HG03066 (cell line): ENCODE results near the gene KLF17.
"Not testable (repeated sequence)": the region's sequence is repeated elsewhere in the genome, so short reads cannot be mapped to it uniquely, and the experiment has no call there.

Experiments used
- ATAC-seq: cut with Tn5 transposase; IDR thresholded peaks from one replicate; pipeline ENCODE4 v1.9.1; 2021; ENCODE audit warnings: low read depth; ENCODE audit not compliant: unreplicated experiment

Gene KLF17

DNA sequence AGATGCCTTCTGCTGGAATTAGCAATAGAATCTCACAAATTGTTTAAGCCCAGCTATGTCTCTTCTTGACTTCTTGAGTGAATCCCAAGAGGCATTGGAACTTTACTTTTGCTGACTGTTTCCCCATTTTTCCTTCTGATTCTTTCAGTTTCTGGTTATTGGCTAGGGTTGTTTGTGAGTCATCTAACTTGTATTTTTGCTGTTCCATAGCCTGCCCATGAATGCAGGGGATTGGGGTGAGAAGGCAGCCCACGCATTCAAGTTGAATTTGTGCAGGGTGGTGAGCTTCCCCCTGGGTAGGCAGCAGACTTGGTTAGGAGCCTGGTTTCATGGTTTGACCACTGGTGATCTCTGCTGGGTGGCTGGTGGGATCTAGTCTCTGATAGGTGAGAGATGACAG, 10.4 kb upstream of the KLF17 start:
- ATAC-seq, result no peak

DNA sequence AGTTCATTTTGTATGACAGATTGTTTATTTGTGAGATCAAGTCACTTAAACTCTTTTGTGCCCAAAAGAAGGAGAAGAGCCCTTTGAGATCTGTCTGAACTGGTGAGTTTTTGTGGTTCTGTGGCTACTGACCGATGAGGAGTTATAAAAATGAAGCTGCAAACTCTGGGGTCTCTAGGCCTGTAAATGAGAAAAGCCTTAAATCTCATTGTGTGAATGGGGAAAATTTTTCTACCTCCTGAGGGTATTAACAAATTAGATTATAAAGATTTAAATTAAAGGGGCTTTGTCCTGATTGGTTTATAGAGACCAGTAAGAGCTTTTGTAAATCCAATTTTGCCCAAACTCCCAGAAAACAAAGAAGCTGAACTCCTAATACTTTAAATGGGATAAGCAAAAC, 9.7 kb upstream of the KLF17 start:
- ATAC-seq, result no peak

DNA sequence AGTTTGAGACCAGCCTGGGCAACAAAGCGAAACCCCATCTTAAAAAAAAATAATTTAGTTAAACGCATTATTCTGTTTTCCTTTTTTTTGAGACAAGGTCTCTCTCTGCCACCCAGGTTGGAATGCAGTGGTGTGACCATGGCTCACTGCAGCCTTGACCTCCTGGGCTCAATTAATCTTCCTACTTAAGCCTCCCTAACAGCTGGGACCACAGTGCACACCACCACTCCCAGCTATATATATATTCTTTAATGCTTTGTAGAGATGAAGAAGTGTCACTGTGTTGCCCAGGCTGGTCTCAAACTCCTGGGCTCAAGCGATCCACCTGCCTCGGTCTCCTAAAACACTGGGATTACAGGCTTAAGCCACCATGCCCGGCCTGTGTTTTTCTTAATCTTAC, 7.7 kb upstream of the KLF17 start:
- ATAC-seq, result no peak

DNA sequence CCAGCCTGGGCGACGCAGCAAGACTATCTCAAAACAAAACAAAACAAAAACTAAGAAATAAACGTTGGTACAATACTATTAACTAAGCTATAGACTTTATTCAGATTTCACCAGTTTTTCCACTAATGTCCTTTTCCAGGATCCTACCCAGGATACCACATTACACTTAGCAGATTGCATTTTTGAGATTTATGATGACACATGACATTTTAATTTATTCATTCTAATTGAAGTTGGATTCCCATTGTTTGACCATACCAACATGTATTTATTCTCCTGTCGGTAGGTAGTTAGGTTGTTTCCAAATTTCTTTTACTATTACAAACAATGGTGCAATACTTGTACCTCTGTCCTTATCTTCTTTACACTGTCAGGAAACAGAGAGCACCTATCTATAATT, 6.8 kb upstream of the KLF17 start:
- no peak for ATAC-seq

DNA sequence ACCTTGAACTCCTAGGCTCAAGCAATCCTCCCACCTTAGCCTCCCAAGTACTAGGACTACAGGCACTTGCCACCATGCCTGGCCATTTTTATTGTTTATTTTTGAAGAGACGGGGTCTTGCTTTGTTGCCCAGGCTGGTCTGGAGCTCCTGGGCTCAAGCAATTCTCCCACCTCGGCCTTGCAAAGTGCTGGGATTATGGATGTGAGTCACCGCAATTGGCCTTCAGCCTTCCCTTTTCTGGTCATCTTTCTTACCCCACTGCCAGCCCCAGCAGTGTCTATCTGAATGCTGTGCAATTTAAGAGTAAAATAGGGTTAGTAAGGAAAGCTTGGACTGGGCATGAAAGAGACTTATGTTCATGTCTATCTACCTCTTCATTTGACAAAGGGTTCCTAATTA, 6.1 kb upstream of the KLF17 start:
- no peak for ATAC-seq

DNA sequence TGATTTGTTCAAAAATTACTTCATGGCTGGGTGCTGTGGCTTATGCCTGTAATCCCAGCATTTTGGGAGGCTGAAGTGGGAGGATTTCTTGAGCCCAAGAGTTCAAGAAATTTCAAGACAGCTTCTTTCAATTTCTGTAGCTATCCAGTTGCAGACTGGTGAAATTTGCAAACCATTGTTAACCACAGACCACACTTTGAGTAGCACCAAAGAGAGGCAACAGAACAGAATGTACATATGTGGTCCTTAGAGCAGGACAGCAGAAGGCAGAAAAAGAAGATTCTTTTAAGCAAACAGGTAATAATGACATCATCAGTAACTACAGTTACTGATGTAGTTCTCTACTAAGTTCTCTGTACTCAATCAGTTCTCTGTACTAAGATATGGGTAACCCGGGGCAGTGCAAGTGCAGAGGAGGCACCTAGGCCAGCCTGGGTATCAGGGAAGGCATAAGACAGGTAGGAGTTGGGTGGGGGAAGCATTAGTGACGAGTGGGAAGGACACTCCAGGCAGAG, 5.5 kb upstream of the KLF17 start:
- no peak for ATAC-seq

DNA sequence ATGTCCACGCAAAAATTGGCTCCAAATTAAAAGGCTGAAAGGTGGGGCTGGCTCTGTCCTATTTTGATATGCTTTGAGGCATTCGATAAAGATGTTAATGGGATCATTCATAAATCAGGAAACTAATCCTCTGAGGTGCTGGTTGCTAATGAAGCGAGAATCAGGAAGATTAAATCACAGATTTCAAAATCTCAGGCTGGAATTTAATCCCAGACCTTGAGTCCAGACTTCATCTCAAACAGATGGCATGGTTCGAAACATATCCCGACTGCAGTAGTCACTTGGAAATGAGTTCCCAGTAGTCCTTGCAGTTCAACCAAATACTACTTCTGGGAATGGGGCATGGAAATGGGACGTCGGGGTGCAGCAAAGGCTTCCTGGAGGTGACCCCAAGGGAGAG, 4.5 kb upstream of the KLF17 start:
- ATAC-seq, result no peak

DNA sequence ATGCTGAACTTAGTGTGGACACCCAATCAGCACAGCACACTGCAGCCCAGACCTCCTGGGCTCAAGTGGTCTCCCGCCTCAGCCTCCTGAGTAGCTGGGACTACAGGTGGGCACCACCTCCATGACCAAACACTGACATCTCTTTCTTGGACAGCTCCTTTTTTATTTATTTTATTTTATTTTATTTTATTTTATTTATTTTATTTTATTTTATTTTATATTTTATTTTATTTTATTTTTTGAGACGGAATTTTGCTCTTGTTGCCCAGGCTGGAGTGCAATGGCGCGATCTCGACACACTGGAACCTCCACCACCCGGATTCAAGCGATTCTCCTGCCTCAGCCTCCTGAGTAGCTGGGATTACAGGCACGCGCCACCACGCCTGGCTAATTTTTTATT, 1.3 kb upstream of the KLF17 start:
- not testable (repeated sequence) for ATAC-seq

DNA sequence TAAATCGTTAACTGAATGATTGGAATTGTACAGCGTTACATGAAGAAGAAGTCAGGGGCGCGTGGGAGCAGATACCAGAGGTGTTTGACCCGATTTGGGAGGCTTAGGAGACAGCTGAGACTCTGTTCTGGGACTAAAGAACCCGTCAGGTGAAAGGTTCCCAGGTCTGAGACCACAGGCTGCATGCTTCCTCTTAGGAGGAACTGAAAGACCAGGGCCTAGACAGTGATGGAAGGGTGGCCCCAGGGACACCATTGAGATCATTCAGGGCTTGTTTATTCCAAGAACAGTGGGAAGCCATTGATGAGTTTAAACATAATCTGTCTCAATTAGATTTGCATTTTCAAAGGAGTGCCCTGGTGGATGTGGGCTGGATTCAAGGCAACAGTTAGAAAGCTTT, 904 bp downstream of the KLF17 start:
- ATAC-seq, result no peak

DNA sequence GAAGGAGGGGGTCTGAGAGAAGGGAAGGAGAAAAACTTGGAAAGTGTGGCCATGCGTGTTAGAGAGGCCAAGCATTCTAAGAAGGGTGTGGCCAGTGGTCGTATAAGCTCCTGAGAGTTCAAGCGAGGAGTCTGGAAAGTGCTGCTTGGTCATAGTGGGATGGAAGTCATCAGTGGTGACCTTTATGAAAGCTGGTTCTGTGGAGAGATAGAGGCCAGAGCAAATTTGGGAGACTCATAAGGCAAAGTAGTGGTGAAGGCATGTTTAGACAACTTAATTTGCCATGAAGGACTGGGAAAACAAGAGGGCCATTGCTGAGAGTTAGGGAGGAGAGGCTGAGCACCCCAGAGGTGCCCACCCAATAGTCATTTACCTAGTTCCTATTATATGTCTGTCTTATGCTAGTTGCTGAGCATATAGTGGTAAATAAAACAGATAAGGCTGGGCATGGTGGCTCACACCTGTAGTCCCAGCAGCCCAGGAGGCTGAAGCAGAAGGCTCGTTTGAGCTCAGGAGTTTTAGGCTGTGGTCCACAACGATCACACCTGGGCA, 1.9 kb downstream of the KLF17 start:
- ATAC-seq, result no peak

DNA sequence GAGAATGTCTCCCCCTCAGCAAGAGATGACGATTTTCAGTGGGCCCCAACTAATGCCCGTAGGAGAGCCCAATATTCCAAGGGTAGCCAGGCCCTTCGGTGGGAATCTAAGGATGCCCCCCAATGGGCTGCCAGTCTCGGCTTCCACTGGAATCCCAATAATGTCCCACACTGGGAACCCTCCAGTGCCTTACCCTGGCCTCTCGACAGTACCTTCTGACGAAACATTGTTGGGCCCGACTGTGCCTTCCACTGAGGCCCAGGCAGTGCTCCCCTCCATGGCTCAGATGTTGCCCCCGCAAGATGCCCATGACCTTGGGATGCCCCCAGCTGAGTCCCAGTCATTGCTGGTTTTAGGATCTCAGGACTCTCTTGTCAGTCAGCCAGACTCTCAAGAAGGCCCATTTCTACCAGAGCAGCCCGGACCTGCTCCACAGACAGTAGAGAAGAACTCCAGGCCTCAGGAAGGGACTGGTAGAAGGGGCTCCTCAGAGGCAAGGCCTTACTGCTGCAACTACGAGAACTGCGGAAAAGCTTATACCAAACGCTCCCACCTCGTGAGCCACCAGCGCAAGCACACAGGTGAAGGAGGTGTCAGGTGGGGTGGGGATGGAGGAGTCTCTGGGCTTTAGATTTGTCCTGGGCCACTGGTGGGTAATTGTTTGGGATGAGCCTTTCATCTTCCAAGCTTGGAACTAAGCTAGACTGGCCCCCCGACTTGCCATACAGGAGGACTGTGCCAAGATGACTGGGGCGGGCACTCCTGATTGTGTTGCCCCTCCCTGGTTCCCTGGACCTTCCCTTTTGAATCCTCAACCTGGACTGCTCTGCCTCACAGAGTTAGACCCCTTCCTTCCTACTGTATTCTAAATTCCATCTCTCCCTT, 11.2 kb downstream of the KLF17 start:
- no peak for ATAC-seq

DNA sequence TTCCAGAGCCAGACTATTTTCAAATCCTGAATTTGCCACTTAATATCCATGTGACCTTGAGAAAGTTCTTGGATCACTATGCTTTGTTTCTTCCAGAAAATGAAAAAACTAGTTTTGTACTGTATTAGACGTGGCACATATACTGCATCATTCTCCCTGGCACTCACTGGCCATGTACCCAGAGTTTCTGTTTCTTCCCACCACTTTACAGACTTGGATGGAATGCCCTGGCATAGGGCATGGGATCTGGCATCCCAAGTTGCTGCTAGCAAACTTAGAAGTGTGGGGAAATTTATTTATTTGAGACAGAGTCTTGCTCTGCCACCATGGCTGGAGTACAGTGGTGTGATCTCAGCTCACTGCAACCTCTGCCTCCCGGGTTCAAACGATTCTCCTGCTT, 12.8 kb downstream of the KLF17 start:
- no peak for ATAC-seq

DNA sequence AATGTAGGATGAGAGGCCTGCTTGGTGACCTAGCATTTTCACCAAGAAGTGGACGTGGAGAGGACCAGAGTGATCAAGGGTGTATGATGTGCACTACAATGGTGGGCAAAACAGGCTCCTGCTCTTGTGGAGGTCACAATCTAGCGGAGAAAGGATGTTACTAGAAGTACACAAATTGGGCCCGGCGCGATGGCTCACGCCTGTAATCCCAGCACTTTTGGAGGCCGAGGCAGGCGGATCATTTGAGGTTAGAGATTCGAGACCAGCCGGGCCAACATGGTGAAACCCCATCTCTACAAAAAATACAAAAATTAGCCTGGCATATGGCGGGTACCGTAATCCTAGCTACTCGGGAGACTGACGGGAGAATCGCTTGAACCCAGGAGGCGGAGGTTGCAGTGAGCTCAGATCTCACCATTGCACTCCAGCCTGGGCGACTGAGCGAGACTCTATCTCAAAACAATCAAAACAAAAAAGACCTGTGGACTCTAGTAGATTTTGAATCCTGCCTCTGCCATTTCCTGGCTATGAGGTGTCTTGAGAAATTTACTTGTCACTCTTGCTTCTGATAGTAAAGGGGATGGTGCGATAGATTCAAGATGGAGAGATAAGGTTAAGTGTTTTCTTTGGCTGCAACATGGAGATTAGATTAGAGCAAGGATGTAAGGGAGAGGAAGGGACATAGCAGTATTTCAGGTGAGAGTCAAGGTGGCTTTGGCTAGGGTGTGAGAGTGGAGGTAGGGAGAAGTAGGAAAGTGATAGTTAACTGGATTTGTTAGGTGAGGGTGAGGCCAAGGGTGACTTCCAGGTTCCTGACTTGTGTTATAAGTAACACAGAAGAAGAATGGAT, 15.7 kb downstream of the KLF17 start:
- no peak for ATAC-seq

DNA sequence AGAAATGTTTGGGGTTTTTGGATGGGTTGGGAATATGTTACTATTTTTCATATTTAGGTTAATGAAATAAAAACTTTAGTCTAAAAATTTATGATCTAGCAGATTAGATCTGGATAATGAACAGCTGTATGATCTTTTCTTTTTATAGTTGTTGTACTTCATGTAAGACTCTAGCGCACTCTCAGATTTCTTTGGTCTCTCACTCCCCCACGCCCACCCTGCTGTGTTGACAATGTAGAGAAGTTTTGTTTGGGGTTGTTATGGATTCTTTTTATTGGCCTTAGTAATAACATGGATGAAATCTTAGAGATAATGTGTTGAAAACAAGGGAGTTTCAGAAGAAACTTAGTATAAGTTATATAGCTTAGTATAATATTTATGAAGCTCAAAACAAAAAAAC, 17.3 kb downstream of the KLF17 start:
- ATAC-seq, result no peak

DNA sequence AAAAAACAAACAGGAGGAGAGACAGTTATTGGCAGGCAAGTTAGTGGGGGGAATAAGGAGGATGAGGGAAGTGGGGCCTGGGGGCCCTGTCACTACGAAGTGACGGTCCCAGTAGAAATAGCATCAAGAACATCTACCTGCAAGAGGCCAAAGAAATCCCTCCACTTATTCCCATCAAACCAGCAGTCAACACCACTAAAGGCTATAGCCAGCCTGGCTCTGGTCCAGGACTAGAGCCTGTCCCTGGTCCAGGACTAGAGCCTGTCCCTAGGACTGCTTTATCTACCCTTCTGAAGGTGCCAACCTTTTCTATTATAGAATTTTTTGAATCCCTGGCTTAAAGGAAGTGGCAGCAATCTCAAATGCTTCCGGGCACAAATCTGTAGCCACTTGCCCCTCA, 19.6 kb downstream of the KLF17 start:
- no peak for ATAC-seq

DNA sequence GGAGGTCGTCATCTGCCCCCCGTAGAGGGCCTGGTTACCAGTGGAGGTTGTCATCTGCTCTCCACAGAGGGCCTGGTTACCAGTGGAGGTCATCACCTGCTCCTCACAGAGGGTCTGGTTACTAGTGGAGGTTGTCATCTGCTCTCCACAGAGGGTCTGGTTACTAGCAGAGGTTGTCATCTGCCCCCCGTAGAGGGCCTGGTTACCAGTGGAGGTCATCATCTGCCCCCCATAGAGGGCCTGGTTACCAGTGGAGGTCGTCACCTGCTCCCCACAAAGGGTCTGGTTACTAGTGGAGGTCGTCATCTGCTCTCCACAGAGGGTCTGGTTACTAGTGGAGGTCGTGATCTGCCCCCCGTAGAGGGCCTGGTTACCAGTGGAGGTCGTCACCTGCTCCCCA, 20.9 kb downstream of the KLF17 start:
- not testable (repeated sequence) for ATAC-seq

DNA sequence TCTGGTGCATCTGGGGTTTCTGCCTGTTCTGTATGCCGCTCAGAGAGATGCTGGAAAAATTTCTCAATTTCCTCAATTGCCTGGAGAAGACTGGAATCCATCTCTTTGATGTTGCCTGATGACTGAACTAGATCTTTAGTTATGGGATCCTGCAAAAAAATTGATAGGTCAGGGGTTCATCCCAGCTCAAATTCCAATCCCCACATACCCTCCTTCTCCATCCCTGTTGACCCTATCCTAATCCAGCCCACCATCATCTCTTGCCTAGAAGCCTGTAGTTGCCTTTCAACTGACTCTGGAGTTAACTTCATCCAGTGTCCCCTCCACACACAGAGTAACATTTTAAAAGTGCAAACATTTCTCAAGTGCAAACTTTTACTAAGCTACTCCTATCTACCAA, 22.9 kb downstream of the KLF17 start, which contains the start of gene KLF18:
Gene KLF18, minus strand, starts transcription at position 101 of the 400 bp plus-strand sequence. Its CDS starts 0 bp downstream, at position 101.
- ATAC-seq, result no peak

DNA sequence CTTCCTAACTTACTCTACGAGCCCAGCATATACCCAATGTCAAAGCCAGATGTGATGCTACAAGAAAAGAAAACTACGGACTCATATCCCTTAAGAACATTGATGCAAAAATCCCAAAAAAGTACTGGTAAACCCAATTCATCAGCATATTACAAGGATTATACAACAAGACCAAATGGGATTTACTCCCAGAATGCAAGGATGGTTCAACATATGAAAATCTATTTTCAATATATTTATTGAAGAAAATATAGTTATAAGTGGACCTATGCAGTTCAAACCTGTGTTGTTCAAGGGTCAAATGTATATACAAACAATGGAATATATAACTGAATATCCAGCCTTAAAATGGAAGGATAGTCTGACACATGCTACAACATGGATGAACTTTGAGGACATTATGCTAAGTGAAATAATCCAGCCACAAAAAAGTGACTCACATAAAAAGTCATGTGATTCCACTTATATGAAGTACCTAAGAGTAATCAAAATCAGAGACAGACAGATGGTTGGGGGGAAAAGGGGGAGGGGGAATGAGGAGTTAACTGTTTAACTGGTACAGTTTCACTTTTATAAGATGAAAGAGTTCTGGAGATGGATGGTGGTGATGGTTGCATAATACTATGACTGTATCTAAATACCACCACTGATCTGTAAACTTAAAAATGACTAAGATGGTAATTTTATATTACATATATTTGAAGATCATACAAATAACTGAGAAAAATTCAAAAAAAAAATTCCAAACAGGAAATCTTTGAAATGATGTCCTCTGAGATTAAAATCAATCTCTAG, 26.5 kb downstream of the KLF17 start:
- no peak for ATAC-seq

DNA sequence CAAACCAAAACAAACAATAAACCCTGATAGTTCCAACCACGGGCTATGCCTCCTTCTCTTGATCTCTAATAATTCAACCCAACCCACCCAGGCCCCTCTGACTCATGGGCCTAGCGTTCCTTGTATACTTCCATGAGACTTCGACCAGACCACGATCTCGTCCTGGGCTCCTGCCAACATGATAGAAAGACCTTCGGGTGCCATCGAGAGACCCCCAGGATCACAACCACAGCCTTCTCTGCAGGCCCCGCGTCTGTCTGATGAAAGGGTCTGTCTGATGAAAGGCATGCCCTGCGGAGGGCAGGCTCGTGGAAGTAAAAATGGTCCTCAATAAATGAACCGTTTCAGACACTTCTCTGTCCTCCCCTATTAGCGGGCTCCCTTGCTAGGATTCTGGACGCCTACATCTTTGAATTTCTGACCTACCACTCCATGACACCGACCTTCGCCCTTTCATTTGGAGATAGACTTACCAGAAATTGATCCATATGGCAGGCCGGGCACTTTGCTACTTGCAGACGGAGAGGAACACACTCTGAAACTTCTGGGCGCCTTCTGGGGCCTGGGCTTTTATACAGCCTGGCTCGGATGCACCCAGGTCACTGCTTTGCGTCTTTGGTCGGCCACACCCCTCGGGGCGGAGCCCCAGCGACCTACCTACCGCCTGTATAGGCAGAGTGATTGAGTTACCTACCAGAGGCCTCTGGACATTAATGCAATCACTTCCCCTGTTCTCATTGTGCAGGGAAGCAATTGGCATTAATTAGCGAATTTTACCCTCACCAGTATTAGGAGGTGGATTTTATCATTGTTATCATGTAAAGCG, 28.1 kb downstream of the KLF17 start:
- no peak for ATAC-seq

DNA sequence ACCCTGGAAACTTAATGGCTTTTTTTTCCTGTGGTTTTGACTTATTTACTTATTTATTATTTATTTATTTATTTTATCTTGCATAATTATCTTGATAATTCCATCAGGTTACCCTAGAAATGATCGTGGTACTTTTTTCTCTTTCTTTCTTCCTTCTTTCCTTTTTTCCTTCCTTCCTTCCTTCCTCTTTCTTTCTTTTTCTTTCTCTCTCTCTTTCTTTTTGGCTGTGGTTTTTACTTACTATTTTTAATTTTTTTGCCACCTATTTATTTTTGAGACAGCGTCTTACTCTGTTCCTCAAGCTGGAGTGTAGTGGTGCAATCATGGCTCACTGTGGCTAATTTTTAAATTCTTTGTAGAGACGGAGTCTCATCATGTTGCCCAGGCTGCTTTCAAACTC, 29.0 kb downstream of the KLF17 start:
- ATAC-seq, result no peak
